Activated T-helper 1 cell treated with anti-CD3 and anti-CD28 coated beads, Interleukin-2, amount 50 U/mL, for 16 hours (primary cell): Measurements from ENCODE around the gene HAUS1.
"Not testable (repeated sequence)": the region's sequence is repeated elsewhere in the genome, so short reads cannot be mapped to it uniquely, and the experiment has no call there.

ENCODE experiments used
- DNase-seq, 2 donors: peaks; one replicate each; pipeline ENCODE4 v3.0.0-alpha.2; 2020; ENCODE audit warnings: low read depth in 1 of 2, low spot score in 1 of 2

The HAUS1 gene

DNA sequence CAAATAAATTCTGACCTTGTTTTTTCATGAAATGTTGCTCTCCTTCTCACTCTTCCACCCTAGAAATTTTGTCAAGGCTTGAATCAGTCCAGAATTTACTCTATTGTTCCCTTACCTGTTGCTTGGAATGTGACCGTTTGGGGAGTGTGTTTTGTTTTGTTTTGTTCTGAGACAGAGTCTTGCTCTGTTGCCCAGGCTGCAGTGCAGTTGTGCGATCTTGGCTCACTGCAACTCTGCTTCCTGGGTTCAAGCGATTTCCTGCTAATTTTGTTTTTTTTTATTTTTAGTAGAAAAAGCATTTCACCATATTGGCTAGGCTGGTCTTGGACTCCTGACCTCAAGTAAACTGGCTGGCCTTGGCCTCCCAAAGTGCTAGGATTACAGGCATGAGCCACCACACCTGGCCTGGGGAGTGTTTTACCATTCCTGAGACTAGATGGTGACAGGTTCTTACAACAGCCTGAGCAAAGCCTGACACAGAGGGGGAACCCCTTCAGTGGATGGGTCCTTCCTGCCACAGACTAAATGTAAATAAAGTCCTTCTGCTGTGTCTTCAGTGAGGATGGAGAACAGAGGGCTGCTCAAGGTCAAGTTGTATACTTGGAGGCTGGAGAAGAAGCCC is 52.0 kb downstream of the HAUS1 start:
- no peak for DNase-seq

DNA sequence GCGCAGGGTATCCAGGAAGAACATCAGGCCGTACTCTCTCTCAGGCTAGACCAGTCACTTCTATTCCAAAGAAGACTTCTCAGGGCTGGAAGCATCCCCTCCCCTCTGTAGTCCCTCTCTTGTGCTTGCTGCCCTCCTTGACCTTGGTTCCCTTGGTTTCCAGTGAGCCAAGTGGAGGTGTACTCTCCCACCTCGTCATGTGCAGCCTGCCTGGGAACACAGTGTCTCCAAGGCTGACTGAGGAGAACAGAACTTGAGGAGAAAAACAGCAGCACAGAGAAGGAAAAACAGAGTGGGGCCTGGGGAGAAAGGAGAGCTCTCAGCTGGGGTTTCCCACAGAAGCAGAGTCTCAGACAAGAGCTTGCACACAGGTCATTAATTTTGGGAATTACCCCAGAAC is 52.7 kb downstream of the HAUS1 start:
- no peak for DNase-seq

DNA sequence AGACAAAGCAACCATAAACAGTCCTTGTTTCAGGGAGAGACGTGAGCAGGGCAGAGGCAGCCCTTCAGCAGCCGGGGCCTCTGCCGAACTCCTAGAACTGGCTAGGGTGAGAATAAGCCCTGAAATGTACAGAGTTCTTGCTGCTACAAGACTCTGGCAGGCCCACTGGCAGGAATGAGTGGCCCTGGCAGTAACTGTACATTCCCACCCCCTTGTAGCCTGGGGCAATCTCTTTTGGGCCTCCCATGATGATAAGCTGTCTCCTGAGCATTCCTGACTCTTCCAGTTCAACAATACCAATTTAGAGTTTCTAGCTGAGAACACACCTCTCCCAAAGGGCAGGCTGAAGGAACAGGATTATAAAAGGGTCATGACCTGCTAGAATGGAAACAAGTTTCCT is 54.3 kb downstream of the HAUS1 start:
- no peak for DNase-seq

DNA sequence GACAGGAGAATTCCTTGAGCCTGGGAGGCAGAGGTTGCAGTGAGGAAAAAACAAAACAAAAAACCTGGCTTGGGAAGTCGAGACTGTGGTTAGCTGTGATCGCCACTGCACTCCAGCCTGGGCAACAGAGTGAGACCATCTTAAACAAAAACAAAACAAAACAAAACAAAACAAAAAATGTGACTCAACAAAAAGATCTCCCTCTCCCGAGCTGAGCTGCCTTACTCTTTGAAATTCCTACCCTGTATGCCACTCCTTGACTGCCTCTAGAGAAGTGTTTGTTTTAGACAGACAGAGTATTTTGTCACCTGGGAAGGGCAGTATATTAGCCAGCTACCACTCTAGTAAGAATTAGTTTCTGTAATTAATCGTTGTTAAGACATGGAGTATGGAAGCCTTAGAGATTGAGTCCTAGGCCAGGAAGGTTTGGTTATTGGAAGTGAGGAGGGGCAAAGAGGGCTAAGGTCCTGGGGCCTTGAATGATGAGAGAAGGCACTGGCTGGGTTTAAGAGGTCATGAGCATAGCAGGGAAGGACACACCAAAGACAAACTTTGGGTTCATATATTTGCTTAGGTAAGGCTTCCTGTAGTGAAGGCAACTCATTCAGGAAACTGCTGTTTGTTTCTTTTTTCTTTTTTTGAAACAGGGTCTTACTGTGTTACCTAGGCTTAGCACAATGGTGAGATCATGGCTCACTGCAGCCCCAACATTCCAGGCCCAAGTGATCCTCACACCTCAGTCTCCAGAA is 56.0 kb downstream of the HAUS1 start:
- DNase-seq = no peak

- DNase-seq = not testable (repeated sequence)
Measured at GRCh38 chr18:46160840-46161239, 56.7 kb downstream of the HAUS1 start.

GRCh38 chr18:46161703-46162396 is 57.7 kb downstream of the HAUS1 start:
- no peak for DNase-seq

- no peak for DNase-seq
Measured at GRCh38 chr18:46163091-46163490, 58.9 kb downstream of the HAUS1 start.

DNA sequence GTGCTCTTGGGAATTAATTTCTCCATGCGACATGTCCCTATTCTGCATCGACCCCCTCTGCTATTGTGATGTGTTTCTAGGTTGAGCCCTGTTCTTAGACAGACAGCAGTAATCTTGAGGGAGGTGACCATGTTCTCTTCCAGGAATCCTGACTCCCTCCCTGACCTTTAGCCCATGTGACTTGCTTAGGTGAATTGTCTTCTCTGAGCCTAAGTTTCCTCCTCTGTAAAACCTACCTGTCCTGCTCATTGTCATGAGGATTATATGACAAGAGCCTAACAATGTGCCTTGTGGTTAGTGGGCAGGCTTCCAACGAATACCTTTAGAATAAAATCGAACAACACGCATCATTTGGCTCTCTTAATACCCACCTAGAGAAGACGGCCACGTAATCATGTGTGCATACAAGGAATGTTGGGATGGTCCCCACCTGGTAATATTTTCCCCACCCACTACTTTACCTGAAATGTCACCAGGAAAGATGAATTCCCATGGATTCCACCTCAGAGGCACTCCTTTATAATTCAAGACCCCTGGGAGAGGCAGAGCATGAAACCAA is 59.8 kb downstream of the HAUS1 start:
- DNase-seq = no peak

GRCh38 chr18:46164502-46164901 is 60.3 kb downstream of the HAUS1 start:
- DNase-seq = not testable (repeated sequence)

DNA sequence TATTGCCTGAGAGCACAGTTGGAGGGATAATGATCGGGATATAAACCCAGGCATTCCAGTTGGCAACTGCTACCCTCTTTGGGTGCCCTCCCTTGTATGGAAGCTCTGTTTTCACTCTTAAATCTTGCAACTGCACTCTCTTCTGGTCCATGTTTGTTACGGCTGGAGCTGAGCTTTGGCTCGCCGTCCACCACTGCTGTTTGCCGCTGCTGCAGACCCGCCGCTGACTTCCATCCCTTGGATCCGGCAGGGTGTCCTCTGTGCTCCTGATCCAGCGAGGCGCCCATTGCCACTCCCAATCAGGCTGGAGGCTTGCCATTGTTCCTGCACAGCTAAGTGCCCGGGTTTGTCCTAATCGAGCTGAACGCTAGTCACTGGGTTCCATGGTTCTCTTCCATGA is 60.7 kb downstream of the HAUS1 start:
- no peak for DNase-seq

- DNase-seq = no peak
Measured at GRCh38 chr18:46166261-46166970, 62.2 kb downstream of the HAUS1 start.

DNA sequence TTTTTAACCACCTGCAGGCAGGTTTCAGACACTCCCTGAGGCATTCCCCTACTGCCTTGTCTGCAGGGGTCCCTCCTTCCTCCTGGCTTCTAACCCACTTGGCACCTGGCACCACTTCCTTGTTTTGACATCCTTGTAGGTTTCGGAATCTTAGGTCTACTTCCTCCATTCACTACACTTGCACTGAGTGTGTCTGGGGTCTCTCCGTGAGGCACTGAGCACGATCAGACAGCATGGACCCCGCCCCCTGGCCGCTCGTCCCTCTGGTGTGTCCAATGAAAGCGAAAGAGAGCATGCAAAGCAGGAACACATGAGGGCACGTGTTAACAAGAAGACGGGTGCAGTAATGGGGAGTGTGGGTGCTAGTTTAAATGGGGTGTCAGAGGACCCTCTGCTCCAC is 63.8 kb downstream of the HAUS1 start:
- no peak for DNase-seq

DNA sequence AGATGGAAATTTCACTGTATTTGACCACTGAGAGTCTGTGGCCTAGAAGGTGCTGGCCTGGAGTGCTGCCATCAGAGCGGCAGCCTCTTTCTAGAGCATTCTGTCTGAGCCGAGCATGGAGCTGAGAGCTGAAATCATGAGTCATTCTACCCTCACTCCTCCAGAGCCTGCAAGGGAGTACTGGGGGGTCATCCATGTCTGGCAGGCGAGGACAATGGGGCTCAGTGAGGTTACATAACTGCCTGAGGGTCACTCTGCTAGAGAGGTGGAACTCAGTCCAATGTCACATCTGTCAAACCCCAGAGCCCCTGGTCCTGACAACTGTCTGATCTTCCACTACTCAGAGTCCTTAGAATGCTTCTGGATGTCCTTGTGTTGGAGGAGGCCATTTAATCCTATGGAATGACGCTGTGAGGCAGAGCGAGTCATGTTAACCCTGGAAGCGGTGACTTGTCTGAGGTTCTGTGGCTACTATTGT is 65.3 kb downstream of the HAUS1 start:
- no peak for DNase-seq

DNA sequence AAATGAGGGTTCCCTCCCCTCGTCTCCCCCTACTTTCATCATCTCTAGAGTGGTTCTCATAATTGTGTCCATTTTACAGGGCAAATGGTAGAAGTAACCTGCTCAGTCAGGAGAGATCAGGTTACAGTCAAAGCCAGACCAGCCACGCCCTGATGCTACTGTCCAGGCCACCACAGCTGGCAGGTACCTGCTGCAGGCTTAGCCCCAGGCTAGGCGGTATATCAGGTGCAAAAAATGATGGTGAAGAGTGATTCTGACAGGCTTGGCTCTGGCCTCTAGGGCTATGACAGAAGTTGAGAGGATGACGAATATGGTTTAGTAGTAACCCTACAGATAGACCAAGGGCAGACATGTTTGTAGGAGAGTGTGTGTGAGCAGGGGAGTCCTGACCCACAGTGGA is 67.1 kb downstream of the HAUS1 start:
- no peak for DNase-seq

GRCh38 chr18:46173393-46174341 is 69.5 kb downstream of the HAUS1 start:
- DNase-seq = peak; percentile 88 to 91

DNA sequence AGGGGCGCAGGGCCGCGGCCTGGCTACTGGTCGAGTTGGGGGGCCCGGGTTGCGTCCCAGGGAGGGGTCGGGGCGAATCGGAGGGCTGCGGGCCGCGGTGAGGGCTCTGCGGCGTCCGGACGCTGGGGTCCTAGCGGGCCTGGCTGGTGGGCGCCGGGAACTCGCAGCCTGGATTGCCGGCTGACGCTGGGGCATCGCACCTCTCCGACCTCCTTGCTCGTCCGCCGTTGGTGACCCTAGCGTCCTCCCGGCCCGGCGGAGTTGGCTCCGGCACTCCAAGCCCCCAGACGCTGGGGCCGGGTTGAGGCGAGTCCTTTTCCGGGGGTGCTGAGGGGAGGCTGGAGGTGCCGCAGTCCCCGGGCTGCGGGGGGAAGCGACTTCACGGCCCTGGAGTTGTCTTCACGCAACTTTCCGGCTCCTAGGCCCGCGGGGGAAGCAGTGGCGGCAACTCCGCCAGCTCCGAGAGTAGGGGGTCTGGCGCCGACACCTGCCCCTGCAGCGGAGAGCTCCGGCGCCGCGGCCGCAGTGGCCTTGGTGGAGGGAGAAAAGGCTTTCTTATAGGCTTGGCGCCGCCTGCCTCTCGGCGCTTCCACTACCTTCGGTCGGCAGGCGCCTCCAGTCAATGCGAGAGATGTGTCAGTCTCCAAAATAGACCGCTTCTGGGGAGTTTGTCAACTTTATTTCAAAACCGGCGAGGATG is 70.3 kb downstream of the HAUS1 start:
- DNase-seq = peak; percentile 14

GRCh38 chr18:46176001-46176400 is 71.8 kb downstream of the HAUS1 start:
- no peak for DNase-seq
